Heart left ventricle (tissue), 13 donors: Measurements from ENCODE around the gene SMAD3.

Source experiments
- POLR2A ChIP-seq, 2 donors: fragments of 450-650 bp; IDR thresholded peaks; one replicate each; pipeline ENCODE4 v1.6.1; 2017; ENCODE audit warnings: antibody characterized with exemption in 2 of 2, mild to moderate bottlenecking in 2 of 2, moderate library complexity in 2 of 2
- TF ChIP-seq, protein P1 (sequence below), 12 donors: fragments of 200-600 bp; sonication (generic) in 4 of 12; IDR thresholded peaks; one replicate each; pipeline versions ENCODE4 v1.5.0 to v1.8.0; 2018 to 2022; ENCODE audit warnings: antibody characterized with exemption in 12 of 12, mild to moderate bottlenecking in 5 of 12
- donor health status: ischemic (EF 13 %, LVEDD 7.1; RV severe dilation, severe dysfunction).
- donor health status: DM: no; HTN: yes; CAD: no.
- donor health status: DM: no; HTN: no; CAD: no.
- donor health status: ischemic (EF 25% LVEDD 6.9; RV normal size, moderate dysfunction).
- donor health status: ischemic (EF 25% LVEDD 5.7; RV mildly dilated, moderate dysfunction).
- donor health status: ischemic (EF 35%, LVEDD 5.7; RV mildly dilated, moderate dysfunction).
- donor health status: nonischemic (EF 11% LVEDD 7.7; RV severe dilation, severe dysfunction).
- donor health status: DM: yes; HTN: yes; CAD: no.
- donor health status: PGD.
- donor health status: ischemic (EF 29% LVEDD 5.4; RV normal size, mild dysfunction).
- donor health status: nonischemic (EF 23%, LVEDD 6.1; RV moderate dilation, normal function).

DNA sequence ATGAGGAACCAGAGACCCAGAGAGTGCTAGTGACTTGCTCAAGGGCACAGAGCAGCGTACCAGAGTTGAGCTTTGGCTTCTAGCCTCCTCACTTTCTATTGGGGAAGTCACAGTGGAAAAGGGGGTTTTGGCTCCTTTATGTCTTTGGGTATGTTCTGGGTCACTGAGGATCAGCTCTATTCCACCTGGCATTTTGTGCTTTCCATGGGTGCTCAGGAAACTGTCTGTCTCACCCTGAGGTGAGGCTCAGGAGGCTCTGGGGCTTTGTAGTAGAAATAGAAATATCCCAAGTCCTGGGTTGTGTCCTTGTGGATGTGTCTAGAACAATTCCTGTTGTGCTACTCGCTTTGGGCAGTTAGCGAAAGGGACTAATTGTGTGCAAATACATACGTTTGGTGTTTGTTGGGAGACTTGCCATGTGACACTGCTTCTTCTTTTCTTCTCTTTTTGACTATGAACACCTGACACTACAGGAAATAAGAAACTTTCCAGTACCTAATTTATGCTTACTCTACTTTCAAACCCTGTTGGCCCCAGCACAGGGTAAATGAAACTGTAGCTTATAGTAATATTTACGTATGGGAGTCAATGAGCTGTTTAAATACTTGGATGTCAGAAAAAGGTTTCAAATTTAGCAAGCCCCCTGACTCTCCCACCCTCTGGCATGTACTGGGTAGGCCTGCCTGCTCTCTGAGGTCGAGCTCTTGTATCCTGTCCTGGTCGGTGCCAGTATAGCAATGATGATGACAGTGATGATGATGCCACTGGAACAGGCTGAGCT is 35.6 kb downstream of the SMAD3 start:
- TF ChIP-seq, protein P1, sequence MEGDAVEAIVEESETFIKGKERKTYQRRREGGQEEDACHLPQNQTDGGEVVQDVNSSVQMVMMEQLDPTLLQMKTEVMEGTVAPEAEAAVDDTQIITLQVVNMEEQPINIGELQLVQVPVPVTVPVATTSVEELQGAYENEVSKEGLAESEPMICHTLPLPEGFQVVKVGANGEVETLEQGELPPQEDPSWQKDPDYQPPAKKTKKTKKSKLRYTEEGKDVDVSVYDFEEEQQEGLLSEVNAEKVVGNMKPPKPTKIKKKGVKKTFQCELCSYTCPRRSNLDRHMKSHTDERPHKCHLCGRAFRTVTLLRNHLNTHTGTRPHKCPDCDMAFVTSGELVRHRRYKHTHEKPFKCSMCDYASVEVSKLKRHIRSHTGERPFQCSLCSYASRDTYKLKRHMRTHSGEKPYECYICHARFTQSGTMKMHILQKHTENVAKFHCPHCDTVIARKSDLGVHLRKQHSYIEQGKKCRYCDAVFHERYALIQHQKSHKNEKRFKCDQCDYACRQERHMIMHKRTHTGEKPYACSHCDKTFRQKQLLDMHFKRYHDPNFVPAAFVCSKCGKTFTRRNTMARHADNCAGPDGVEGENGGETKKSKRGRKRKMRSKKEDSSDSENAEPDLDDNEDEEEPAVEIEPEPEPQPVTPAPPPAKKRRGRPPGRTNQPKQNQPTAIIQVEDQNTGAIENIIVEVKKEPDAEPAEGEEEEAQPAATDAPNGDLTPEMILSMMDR (IDR thresholded peaks at IDR 0.05), result no peak
- no peak for TF ChIP-seq POLR2A (IDR thresholded peaks at IDR 0.05)
